H1 (cell line): ENCODE results near the gene SLC2A4. TPM values are rescaled to one million over a fixed set of nuclear protein-coding genes. Genes with fewer than 3 reads are reported as not detected.

Experiments used
- CBX5 ChIP-seq: fragments of 300-800, 300-1000 bp; sonication (generic); IDR thresholded peaks from 2 replicates; pipeline ENCODE4 v1.7.1; 2016; ENCODE audit warnings: antibody characterized with exemption, low read length, low read depth
- SP1 ChIP-seq: IDR thresholded peaks from 2 replicates; pipeline ENCODE4 v1.6.1; 2011; ENCODE audit warnings: low read depth, low read length
- polyA plus RNA-seq, 7 experiments: library from polyadenylated mRNA; depleted of rRNA in 3 of 7; stranded (reverse) in 5 of 7; unstranded in 2 of 7; fragments of >200 nt in 5 of 7; fragments of 200-250 nt in 2 of 7; gene quantifications; 1 replicate in 5 of 7; 2 replicates in 1 of 7; 4 replicates in 1 of 7; pipeline versions ENCODE4 v1.2.1 to v1.2.3, GENCODE V29; 2011 to 2013; ENCODE audit warnings: missing spikeins in 2 of 7, mixed read lengths in 2 of 7
- total RNA-seq: library from RNA; stranded (reverse); fragmentation: NEBNext Ultra II Directional; extraction: Animal tissue kit (Norgen Biotek cat#: 25700); gene quantifications from 2 replicates; pipeline ENCODE4 v1.2.1, GENCODE V29; 2021

Gene SLC2A4
- total and polyA plus RNA-seq, 2 of the 8 experiments (the other 6 are each of a cell fraction or from before 2014, with no cell fraction given), result 5.7 to 6.9 TPM

- no peak for TF ChIP-seq SP1
- TF ChIP-seq CBX5, result no peak
These were observed 34.7 kb upstream of the SLC2A4 start (continued) for GRCh38 chr17:7246779-7247178.
